ENCODE measurements around the gene FLOT1.
A peak's percentile ranks its signal among the peaks of the same experiment; 100 is the strongest.
"Not testable (repeated sequence)": the region's sequence is repeated elsewhere in the genome, so short reads cannot be mapped to it uniquely, and the experiment has no call there.

Gene FLOT1

DNA sequence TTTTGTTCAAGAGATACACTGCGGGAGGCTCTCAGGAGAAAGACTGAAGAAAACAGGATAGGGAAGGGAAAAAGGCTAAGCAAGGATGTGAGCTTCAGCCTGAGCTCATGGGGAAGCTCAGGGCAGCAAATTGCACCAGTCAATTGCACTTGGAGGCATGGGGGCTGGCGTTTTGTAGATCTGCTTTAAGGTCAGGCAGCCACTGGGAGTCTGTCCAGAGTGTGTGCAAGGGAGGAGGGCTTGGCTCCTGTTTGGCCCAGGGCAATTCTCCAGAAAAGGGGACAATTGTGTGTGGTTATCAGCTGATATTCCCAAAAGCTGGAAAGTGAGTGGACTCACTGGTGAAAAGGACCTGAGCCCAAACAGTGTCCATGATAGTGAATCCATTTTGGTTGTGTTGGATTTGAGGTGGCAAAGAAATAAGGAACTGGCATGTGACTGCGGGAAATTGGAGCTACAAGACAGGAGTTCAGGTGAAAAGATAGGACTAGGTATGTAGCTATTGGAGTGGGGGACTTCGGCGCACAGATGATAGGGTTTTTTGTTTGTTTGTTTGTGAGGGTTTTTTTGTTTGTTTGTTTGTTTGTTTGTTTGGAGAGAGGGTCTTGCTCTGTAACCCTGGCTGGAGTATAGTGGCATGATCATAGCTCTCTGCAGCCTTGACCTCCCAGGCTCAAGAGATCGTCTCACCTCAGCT lies 24.1 kb upstream of the FLOT1 start:
- DNase-seq: no peak

DNA sequence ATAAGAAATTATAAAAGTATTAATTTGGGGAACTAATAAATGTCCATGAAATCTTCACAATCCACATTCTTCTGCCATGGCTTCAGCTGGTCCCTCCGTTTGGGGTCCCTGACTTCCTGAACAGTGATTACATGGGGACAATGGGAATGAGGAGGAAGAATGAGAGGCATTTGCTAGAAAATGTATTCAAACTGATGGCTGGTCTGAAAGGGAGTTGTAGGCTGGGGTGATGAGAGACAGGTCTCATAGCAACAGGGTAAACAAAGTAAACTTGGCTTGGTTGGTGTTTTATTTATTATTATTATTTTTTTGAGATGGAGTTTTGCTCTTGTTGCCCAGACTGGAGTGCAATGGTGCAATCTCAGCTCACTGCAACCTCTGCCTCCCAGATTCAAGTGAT lies 23.0 kb upstream of the FLOT1 start:
- not testable (repeated sequence) for DNase-seq

GRCh38 chr6:30764490-30765043 lies 22.1 kb upstream of the FLOT1 start:
- not testable (repeated sequence) for DNase-seq

DNA sequence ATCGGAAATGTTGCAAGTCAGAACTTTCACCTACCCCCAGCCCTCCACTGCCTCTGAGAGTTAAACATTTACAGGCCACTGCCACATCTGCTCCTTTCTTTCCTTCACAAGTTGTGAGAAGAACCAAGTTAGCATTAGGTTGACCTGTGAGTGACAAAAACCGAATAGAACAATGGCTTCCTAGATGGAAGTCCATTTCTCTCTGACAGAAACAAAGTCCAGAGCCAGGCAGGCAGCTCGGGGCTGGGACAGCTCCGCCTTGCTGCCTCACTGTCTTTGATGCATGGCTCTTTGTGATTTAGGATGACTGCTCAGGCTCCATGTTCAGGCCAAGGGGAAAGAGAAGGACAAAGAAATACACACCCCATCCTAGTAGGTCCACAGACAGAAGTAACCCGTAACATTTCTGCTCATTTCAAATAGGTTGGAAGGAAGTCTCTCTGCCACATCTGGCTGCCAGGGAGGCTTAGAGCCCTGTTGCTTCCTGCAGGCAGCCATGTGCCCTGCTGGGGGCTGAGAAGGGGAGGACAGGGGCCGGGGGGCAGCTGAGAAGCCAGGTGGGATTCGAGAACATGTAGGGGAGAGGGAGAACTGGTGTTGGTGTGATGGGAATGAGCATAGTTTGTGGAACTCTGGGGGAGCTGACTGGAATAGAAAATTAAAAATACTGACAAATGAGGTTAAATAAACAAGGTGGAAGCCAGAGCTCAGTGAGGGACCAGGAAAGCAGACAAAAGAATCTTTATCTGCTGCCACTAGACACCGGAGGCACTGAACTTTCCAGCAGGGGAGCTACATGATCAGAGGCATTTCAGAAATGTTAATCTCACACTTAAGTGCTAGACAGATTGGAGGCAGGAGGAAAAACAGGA lies 21.4 kb upstream of the FLOT1 start:
- DNase-seq: peak; percentile 25

DNA sequence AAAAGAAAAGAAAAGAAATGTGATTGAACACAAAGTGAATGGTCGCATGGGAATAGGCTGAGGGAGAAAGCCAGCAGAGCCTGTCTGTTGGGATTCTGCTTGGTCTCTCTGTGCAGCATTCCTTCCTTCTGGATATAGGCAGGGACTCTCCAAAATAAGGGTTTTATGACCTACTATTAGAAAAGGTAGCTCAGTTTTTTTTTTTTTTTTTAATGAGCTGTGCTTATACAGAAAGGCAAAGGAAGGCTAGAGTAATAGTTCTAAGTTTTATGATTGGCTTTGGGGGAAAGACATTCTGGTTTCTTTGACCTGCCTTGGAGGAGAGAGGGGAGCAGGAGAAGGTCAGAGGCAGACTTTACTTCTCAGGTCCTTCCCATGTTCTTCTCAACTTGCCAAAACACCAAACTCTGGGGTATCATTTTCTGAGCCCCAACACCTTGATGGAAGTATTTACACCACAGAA lies 20.7 kb upstream of the FLOT1 start:
- no peak for DNase-seq

DNA sequence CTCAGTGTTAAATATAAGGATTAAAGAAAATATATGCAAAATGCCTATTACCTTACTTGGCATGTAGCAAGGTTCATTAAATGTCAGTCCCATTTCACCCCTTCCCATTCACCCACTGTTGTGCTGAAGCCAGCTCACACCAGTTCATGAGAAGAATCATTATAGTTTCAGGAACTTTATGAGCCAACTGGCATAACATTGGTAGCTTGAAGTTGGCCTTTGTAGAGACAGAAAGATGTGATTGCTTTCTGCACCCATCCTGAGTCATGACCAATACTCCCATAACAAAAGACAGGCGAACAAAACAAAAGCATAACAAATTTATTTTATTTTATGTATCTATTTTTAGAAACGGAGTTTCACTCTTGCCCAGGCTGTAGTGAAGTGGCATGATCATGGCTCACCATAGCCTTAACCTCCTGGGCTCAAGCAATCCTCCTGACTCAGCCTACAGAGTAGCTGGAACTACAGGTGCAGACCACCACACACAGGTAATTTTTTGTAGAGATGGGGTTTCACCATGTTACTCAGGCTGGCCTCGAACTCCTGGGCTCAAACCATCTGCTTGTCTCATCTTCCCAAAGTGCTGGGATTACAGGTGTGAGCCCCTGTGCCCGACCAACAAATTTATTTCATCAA lies 19.4 kb upstream of the FLOT1 start:
- no peak for DNase-seq

GRCh38 chr6:30760549-30760948 lies 18.1 kb upstream of the FLOT1 start:
- no peak for DNase-seq

DNA sequence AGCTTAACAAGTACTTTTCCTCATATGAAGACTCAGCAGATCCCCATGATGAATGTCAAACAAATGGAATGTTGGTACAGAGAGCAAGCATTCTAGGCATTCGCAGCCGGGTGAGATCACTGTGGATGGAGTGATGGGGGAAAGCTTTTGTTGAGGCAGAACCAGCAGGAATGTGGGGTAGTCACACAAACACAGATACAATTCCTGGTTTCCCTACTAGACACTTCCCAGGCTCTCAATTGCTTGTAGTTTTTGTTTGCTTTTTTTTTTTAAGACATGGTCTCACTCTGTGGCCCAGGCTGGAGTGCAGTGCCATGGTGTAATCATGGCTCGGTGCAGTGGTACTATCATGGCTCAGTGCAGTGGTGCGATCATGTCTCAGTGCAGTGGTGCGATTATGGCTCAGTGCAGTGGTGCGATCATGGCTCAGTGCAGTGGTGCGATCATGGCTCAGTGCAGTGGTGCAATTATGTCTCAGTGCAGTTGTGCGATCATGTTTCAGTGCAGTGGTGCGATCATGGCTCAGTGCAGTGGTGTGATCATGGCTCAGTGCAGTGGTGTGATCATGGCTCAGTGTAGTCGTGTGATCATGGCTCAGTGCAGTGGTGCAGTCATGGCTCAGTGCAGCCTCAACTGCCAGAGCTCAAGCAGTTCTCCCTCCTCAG lies 17.2 kb upstream of the FLOT1 start:
- DNase-seq: no peak

DNA sequence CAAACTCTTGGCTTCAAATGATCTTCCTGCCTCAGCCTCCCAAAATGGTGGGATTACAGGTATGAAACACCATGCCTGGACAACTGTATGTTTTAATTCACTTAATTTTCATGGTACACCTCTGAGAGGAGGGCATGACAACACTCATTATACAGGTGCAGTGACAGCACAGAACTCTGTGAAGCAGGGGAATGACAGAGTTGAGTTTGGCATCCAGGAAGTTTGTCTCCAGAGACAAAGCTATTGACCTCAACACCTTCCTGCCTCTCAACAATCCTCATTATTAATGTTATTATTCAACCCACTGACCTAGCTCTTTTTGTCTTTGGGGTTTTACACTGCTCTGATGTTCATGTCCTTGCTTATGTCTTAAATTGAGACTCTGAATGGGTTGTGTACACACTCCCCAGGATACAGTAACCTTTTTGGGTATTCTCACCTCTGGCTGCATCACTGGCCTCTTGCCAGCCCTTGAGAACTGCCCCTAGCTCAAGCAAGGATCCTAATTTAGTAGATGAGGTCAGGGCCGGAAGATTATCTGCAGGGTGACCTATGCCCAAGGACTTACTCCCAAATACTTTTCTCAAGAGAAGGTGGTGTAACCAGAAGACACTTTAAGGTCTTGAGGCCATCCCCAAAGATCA lies 14.9 kb upstream of the FLOT1 start:
- no peak for DNase-seq

GRCh38 chr6:30756405-30757003 lies 14.0 kb upstream of the FLOT1 start:
- DNase-seq: not testable (repeated sequence)

DNA sequence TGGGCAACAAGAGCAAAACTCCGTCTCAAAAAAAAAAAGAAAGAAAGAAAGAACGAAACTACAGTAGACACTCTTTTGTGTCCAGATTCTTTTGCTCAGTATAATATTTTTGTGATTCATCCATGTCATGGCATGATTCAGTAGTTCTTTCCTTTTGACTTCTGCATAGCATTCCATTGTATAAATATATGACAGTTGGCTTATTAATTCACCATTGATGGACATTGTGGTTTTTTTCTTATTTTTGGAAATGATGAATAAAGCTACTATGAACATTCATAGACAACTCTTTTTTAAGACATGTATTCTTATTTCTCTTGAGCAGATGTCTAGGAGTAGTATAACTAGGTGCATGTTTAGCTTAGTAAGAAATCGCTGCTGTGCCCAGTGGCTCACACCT lies 12.1 kb upstream of the FLOT1 start:
- DNase-seq: no peak

DNA sequence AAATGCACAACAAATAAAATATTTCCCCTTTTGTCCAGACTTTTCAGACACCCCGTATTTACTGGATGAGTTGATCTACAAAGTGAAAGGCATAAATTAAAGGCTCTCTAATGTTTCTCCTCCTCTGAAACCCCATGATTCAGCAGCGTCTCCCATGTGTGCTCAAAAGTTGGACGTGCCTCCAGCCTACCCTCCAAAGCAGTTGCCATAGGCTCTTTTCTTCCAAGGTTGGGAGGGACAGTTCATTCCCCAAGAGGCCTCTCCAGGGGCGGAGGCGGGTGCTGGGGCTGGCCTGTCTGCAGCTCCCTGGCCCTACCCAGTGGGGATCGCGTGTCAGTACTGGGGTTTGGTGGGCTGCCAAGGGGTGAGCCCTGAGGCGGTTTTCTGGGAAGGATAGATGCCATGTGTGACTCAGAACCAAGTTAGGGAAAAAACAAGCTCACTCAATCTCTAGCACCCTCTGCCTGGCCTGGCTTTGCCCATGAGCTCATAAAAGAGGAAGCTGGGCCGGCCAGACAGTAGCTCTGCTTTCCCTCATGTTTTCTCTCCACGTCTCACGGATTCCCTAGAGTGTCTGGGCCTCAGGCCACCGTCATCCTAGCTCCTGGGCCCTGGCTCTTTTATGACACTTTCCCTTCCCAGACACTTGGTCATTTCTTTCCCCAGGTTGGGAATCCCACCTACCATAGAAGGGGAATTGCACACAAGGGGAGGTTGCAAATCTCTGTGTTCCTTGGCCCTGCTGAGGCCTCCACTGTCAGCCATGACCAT lies 9.9 kb upstream of the FLOT1 start:
- DNase-seq: peak; percentile 93

DNA sequence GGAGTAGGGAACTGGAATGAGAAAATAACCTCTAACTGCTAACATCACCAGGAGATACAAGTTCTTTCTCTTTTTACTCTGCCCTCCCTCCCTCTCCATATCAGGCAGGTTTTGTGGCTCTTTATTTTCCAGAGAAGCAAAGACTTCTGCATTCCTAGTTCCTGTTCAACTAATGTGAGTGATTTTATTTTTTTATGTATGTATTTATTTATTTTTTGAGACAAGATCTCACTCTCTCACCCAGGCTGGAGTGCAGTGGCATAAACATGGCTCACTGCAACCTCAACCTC lies 7.8 kb upstream of the FLOT1 start:
- no peak for DNase-seq

DNA sequence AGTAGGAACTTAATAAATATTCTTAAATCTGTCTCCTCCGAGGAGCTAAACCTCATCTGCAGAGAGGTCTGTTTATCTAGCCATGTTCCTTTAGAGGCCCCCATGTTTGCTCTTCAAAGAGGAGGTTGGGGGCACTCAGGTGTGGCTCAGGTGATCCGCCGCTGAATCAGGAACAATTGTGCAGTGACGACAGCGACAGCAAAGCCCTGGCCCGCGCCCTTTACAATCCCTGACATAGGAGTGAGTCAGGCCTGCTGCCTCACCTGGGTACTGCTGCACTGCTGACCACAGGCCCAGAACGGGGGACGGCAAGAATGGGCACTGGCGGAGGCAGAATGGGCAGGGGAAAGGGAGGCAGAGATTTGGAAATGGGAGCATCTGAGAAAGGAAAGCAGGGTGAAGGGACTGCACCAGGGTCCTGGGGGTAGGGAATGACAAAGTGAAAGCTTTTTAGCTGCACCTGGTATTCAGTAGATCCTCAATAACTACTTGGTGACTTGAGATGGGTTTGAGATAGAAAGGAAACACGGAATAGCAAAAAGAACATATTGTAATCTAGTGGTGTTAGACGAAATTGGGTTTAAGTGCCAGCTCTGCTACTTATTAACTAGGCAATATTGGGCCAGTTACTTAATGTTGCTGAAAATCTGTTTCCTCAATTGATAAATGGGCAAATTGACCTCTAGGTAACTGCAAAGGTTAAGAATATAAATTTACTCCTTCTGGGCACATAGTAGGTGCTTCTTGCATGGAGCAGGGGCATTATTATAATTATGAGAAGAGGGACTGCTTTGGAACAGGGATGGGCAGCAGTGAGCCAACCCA lies 7.3 kb upstream of the FLOT1 start:
- DNase-seq: no peak

- DNase-seq: no peak
Measured at GRCh38 chr6:30748851-30749540, 6.5 kb upstream of the FLOT1 start.

- DNase-seq: no peak
Measured at GRCh38 chr6:30747902-30748769, 5.6 kb upstream of the FLOT1 start.

GRCh38 chr6:30747300-30747687 lies 4.8 kb upstream of the FLOT1 start:
- no peak for DNase-seq

DNA sequence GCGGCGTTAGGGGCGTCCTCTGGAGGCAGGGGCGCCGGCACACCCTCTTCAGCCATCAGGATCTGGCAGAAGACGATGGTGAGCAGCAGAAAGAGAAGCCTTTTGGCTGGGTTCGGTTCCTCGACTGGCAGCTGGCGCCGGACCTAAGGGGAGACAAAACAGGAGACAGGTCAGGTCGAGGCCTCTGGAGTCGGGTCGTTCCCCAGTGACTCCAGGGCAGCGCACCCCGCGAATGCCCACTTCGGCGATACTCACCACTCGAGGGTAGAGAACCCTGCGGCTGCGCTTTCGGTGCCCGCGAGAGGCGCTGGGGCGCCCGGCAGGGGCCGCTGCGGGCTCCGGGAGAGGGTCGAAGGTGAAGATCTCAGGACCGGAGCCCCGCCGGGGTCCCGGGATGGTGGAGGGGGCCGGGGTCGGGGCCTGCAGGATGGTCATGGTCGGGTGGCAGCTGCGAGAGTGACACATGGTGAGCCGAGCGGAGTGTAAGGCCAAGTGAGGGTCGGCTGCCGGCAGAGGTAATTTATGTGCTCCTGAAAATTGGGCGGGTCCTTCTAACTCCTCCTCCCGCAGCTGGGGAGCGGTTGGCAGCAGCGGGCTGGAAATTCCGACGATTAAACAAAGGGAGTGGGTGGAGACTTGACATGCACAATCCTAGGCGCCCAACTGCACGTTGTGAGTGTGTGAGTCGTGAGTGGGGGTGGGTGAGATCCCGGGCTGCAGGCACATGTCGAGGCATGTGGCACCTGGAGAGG lies 1.7 kb upstream of the FLOT1 start, which contains the start of gene IER3:
Gene IER3 (minus strand): TSS at position 494 of the 752 bp plus-strand sequence. CDS start 29 bp downstream, at position 465.
- DNase-seq: peak; percentile 92

Measured in hematopoietic multipotent progenitor cell treated with erythropoietin and hydrocortisone succinate and interleukin-3 and kit ligand, for 4 days (in vitro differentiated cells).